HG03432 (cell line): Measurements from ENCODE around the gene NFATC4.
"Not testable (repeated sequence)": the region's sequence is repeated elsewhere in the genome, so short reads cannot be mapped to it uniquely, and the experiment has no call there.

Experiments used
- ATAC-seq: cut with Tn5 transposase; IDR thresholded peaks from one replicate; pipeline ENCODE4 v1.9.1; 2021; ENCODE audit warnings: mild to moderate bottlenecking, moderate library complexity; ENCODE audit not compliant: unreplicated experiment

The NFATC4 gene

DNA sequence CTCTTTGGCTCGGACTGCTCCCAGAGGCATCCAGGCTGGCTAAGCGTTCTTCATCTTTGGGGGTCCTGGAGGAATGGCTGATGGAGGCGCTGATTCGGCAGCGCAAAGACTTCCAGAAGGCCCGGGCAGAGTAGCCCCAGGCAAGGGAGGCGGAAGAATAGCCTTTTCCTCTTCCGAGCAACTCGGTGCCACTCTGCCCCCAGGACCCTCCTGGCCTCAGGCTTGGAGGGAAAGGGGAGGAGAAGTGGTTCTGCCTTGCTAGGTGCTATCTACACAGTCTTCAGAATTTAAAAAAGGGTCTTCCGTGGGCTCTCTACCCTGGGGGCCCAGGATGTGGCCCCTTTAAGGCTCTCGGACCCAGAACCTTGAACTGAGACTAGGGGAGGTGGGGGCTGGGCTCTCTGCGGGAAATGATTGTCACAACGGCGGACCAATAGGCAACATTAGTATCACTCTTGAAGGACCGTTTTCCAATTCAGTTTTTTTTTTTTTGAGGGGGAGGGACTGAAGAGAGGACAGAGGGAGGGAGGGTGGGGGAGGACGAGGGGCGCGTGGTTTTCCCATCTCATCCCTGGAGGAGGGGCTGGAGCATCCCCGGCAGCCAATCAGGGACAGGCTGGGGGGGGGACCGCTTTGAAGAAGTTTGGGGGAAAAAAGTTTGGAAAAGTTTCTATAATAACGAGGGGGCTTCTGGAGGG lies at the start of gene NFATC4:
Gene NFATC4 (plus strand): TSS at position 671 of the 698 bp plus-strand sequence. CDS start 157 bp downstream, outside the sequence.
- peak; percentile 28 for ATAC-seq

GRCh38 chr14:24321212-24321975 lies 46.6 kb upstream of the NFATC4 start:
- ATAC-seq: no peak

DNA sequence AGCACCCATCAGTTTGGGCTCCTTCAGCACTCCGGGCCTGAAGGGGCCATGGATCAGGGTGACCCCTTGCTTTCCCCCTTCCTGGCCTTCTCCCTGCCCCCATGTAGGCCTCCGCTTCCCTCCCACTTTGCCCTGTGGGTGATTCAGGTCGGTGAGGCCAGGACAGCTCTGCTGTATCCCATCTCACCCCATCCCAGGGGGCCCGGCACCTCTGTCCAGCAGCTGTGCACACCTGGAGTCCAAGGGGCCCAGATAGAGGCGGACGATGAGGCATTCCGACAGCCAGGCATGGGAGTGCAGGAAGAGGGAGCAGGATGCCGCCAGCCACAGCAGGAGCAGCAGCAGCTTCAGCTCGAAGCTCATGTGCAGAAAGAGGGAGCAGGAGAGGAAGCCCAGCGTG lies 45.3 kb upstream of the NFATC4 start:
- no peak for ATAC-seq

DNA sequence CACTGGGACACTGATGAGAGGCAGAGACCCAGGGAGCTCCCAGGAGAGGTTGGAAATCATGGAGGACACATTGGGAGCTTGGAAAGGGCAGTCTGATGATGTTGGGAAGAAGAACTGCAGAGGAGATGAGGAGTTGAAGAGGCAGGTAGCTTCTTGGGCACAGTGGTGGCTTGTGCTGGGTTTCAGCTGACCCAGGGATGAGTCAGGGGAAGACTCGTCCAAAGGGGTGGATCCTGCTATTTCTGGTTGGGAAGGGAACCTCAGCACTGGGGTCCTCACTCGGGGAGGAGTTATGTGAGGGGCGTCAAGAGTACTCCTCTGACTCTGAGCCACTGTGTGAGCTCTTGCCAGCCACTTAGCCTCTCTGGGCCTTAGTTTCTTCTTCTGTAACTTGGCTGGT lies 44.6 kb upstream of the NFATC4 start:
- no peak for ATAC-seq

DNA sequence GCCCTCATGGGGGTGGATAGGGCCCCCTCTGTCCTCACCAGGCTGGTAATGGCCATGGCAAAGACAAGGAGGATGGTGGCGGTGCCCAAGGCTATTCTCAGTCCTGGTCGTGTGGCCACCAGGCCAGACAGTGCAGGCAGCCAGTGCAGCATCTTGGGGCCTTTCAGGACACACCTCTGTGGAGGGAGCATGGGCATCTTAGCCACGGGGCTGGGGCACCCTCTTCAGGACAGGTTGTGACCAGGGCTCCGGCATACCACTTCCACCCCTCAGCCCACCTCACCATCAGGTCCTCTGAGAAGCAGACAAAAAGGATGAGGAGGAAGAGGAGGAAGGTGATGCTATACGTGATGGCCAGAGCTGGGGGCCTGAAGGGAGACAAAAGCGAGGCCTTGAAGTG lies 44.0 kb upstream of the NFATC4 start:
- ATAC-seq: no peak

GRCh38 chr14:24325041-24325530 lies 42.9 kb upstream of the NFATC4 start:
- no peak for ATAC-seq

DNA sequence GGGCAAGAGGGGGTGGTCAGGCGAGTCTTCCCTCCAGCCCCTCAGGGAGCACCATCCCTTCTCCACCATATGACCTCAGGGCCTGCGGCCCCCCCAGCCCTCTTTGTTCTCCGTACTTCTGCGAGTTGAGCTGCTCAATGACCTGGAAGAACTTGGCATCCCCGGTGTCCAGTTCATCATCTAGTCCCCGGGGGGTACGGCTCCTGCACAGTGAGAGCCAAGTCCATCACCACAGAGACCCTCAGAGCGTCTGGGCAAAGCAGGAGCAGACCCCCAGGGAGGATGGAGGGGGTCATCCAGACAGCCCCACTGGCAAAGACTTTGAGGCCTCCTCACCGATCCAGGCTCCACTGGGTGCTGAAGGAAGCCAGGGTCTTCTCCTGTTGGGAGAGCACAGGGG lies 42.0 kb upstream of the NFATC4 start:
- no peak for ATAC-seq

DNA sequence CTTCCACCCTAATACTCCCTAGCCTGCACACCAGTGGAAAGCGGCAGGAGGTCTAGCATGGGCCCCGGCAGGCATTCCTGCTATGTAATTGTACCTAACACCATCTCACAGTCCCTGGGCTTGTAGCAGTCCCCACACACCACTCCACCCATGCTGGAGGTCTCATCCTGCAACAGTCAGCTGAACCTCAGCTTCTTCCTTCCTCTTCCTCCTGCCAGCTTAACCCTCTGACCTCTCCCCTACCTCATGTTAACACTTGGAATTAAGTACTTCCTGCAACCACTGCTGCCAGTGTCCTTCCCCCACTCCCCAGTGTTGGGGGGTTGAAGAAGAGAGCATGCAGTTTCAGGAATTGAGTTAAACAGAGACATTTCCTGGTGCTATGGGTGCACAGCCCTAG lies 40.7 kb upstream of the NFATC4 start:
- ATAC-seq: no peak

- ATAC-seq: not testable (repeated sequence)
Measured at GRCh38 chr14:24327914-24328313, 40.1 kb upstream of the NFATC4 start.

DNA sequence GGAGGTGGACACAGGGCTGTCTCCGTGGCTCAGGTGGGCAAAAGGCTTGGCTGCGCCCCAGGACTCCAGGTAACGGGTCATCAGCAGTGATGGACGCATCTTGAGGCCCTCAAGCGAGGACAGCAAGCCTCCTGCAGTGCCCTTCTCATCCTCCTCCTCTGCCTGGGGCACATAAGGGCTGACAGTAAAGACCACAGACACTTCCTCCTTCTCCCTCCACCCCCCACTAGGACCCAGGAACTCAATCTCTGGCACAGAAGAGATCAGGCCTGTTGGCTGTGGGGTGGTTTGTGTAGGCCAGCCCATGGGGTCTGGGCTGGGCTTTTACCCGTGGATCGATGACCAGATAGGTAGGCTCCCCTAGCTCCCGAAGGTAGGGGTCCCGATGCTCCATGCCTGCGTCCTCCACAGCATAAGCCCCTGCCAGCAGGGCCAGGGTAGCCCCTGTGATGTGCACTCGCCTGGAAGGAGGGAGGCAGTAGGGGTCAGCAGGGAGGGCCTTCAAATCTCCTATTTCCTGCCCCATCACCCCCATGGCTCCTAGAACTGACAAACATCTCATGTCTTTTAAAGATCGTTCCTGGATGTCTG lies 38.8 kb upstream of the NFATC4 start:
- no peak for ATAC-seq

GRCh38 chr14:24329736-24330135 lies 38.2 kb upstream of the NFATC4 start:
- no peak for ATAC-seq

DNA sequence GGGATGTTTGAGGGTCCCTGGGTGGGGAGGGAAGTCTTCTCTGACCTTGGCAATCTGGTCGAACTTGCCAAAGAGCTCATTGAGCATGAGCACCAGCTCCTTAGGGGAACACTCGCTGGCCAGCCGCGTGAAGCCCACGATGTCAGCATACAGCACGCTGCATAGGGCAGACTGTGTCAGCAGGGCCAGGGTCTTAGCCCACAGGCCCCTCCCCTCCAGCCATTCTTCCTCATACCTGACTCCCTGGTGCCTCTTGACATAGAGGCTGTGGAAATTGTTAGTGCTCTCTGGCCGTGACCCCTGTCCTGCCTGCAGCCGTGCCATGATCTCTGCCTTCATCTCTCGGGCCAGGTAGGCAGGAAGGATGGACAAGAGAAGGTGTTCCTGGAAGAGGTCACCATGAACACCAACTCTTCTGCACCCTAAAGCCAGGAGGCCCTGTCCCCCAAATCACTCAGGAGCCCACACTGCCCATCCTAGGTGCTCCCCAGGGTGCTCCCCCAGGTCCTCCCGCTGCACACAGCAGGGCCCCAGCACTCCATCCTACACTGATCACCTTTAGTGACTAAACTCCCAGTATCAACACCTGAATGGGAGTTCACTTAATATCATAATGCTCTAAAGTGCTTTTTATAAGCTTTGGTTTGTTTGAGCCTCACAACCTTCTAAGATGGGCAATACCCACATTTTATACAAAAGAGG lies 36.9 kb upstream of the NFATC4 start:
- ATAC-seq: no peak

- ATAC-seq: no peak
Measured at GRCh38 chr14:24331731-24332267, 36.2 kb upstream of the NFATC4 start.

DNA sequence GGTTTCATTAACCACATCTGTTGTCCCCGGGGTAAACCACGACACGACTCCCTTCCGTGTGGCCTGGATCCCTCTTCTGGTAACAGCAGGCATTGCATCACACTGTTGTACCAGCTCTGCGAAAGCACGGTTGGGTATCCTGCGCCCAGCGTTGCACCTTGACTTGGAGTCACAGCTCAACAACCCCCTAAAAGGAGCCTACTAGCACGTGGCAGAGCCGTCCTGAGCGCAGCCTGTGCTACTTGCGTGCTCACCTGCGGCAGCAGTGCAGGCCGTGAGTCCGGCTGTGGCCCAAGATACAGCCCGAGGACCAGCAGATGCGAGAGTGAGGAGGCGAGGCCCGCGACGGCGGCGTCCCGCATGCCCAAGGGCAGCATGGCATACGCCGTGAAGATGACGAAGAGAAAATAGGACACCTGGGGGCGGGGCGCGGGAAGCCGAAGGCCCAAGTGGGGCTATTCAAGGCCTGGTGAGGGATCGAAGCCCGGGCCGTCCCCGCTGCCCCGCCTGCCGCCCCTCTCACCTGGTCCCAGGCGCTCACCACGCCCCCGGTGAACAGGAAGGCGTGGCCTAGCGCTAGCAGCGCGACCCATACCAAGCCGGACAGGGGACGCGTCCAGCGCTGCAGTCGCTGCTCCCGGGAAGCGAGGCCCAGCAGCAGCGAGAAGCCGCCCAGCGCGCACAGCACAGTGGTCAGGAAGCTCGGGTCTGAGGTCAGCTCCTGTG lies 35.6 kb upstream of the NFATC4 start:
- peak; percentile 87 for ATAC-seq

- ATAC-seq: no peak
Measured at GRCh38 chr14:24334431-24335291, 33.3 kb upstream of the NFATC4 start, which contains the start of gene ADCY4. ADCY4 (minus strand) TSS chr14:24335071; CDS start chr14:24334652, 419 bp downstream.

DNA sequence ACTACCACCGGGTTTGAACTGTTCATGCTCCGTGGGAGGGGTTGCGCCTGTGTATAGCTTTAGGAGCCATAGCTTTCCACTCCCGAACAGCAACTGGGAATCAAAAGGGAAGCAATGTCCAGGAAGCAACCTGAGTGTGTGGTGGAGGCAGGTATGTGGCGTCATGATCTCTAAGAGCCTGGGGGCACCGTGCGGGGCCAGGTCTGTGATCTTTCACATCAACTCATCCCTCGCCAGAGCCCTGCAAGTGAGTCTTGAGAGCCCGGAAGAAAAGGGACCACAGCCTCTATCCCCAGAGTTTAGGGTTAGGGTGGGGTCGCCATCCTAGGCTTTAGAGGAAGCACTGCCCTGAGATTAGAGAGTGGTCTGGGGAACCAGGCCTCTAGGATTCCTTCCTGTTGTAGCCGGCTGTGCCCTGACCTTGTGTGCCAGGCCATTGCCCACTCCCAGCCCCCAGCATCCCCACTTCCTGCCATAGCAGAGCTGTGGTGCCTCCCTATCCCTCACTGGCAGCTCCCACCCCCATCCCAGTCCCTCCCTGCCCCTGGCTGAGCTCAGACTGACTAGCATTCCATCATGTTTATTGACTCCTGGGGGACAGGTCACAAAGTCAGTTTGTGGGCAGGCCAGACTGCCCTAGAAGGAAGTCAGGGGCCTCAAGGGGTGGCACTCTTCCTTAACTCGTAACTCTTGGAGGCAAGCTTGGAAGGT lies 32.4 kb upstream of the NFATC4 start:
- no peak for ATAC-seq

DNA sequence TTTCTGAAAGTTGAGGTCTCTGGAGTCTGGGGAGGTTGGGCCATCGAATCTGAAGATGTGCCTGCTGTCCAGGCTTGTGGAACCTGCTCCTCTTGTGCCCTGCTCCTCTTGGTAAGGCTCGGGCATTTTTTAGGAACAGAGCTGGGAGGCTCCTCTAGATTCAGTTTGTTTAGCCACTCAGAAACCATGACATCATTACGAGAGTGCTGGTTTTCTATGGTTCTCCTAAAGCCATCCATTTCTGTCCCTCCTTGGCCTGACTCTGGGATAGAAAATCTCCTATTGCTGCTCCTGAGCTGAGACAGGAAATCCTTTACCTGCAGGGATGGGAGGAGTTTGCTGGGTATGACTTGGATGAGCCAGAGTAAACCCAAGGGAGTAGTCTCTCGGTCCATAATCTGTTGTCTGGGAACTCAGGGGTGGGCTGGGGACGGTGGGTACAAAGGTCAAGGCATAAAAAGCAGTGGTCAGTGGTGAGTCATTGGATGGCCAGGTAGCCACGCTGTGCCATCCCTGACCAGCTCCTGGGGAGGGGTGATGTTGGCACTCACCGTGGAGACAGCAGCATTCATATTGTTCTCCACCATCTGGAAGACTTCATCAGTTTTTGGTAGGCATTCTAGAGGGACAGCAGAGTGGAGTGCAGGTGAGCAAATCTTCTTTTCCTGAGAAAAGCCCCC lies 30.7 kb upstream of the NFATC4 start:
- no peak for ATAC-seq

DNA sequence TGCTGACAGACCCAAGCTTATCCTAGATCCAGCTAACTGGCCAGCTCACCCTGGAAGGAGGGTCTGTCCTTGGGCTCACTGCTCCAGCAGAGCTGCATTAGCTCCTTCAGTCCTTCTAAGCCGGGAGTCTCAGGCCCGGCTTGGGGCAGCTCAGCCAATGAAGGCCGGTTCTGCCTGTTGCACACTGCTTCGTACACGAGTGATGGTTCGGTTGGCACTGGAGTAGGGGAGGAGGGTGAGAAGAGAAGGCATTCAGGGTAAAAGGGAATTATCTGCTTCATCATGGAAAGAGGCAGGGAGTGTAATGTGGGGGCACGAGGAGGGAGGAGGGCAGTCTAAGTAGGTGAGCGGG lies 30.2 kb upstream of the NFATC4 start:
- ATAC-seq: no peak
